HCT116 (cell line): Measurements from ENCODE around the gene CHCT1.

Experiments used
- CEBPB ChIP-seq: IDR thresholded peaks from 2 replicates; pipeline ENCODE4 v1.6.1; 2012; ENCODE audit warnings: low read depth
- CTCF ChIP-seq, 3 experiments: fragments of 200-600 bp in 1 of 3; sonication (generic) in 1 of 3; IDR thresholded peaks in 2 of 3; conservative IDR thresholded peaks in 1 of 3; 2 replicates each; pipeline ENCODE4 v1.5.1; 2012 to 2017; ENCODE audit warnings: low read depth in 2 of 3, low read length in 2 of 3, antibody characterized with exemption in 1 of 3, borderline replicate concordance in 1 of 3, control low read depth in 1 of 3, mild to moderate bottlenecking in 1 of 3, mixed read lengths in 1 of 3, mixed run types in 1 of 3, moderate library complexity in 1 of 3; ENCODE audit not compliant: insufficient read depth in 1 of 3
- EZH2 ChIP-seq: fragments of 200-600 bp; sonication (generic); IDR thresholded peaks from 2 replicates; pipeline ENCODE4 v1.6.1; 2017; ENCODE audit warnings: antibody characterized with exemption, mixed run types
- MAX ChIP-seq: IDR thresholded peaks from 2 replicates; pipeline ENCODE4 v1.6.1; 2012
- POLR2A ChIP-seq: IDR thresholded peaks from 2 replicates; pipeline ENCODE4 v1.7.0; 2011; ENCODE audit warnings: borderline replicate concordance; ENCODE audit not compliant: insufficient read depth, insufficient read length; ENCODE audit errors: extremely low read depth
- POLR2AphosphoS5 ChIP-seq: IDR thresholded peaks from 2 replicates; pipeline ENCODE4 v1.6.1; 2011; ENCODE audit warnings: mild to moderate bottlenecking, low read depth, low read length, moderate library complexity
- SP1 ChIP-seq: IDR thresholded peaks from 2 replicates; pipeline ENCODE4 v1.6.1; 2012; ENCODE audit warnings: low read depth

GRCh38 chr17:60403523-60403810, 18.8 kb upstream of the CHCT1 start:
- no peak for TF ChIP-seq MAX
- TF ChIP-seq POLR2AphosphoS5: no peak
- no peak for TF ChIP-seq CTCF (IDR thresholded peaks at IDR 0.05 in 2 of 3, conservative IDR thresholded peaks at IDR 0.05 in 1 of 3; ENCODE audit: borderline replicate concordance in 1 of 3, insufficient read depth in 1 of 3, low read depth in 2 of 3, low read length in 2 of 3)
- TF ChIP-seq CEBPB: no peak
- TF ChIP-seq POLR2A: no peak
- TF ChIP-seq SP1: no peak
- TF ChIP-seq EZH2: no peak
